Epithelial cell of proximal tubule (primary cell): ENCODE results near the gene WDR45B. TPM values are rescaled to one million over a fixed set of nuclear protein-coding genes. Genes with fewer than 3 reads are reported as not detected.

ENCODE experiments used
- DNase-seq: peaks from one replicate; pipeline ENCODE4 v3.0.0-alpha.2; 2011; ENCODE audit warnings: low read depth
- H3K4me3 ChIP-seq: 2 replicates; pipeline ENCODE4 v1.5.1; 2011; ENCODE audit warnings: low read depth, mild to moderate bottlenecking, low read length
- CTCF ChIP-seq: conservative IDR thresholded peaks from 2 replicates; pipeline ENCODE4 v1.5.1; 2012; ENCODE audit warnings: low read depth, mild to moderate bottlenecking, low read length
- total RNA-seq: library from RNA; depleted of rRNA; stranded (reverse); fragments of >200 nt; gene quantifications from 2 replicates; pipeline ENCODE4 v1.2.3, GENCODE V29; 2015

The WDR45B gene
- total RNA-seq, 1 donor from 2014 or later: 81.3 TPM

GRCh38 chr17:82640036-82640435 lies 8.2 kb downstream of the WDR45B start:
- H3K4me3 ChIP-seq: no peak overlapping the region
- no peak for TF ChIP-seq CTCF
- DNase-seq: no peak

- no peak for TF ChIP-seq CTCF
- H3K4me3 ChIP-seq: no peak overlapping the region
- no peak for DNase-seq
Measured at GRCh38 chr17:82639628-82640027, 8.6 kb downstream of the WDR45B start.

- TF ChIP-seq CTCF: no peak
- no peak for DNase-seq
- no peak overlapping the region for H3K4me3 ChIP-seq
Measured at GRCh38 chr17:82638183-82638773, 10.0 kb downstream of the WDR45B start.

- H3K4me3 ChIP-seq: no peak overlapping the region
- no peak for DNase-seq
- no peak for TF ChIP-seq CTCF
Measured at GRCh38 chr17:82636626-82637598, 11.3 kb downstream of the WDR45B start.

GRCh38 chr17:82633343-82633742 lies 14.9 kb downstream of the WDR45B start:
- TF ChIP-seq CTCF: no peak
- DNase-seq: no peak
- H3K4me3 ChIP-seq: no peak overlapping the region

- no peak for DNase-seq
Measured at GRCh38 chr17:82632451-82632850, 15.8 kb downstream of the WDR45B start.

More at GRCh38 chr17:82632451-82632850, 15.8 kb downstream of the WDR45B start:
- no peak for TF ChIP-seq CTCF
- H3K4me3 ChIP-seq: no peak overlapping the region
